ENCODE measurements around the gene WASF3.

DNA sequence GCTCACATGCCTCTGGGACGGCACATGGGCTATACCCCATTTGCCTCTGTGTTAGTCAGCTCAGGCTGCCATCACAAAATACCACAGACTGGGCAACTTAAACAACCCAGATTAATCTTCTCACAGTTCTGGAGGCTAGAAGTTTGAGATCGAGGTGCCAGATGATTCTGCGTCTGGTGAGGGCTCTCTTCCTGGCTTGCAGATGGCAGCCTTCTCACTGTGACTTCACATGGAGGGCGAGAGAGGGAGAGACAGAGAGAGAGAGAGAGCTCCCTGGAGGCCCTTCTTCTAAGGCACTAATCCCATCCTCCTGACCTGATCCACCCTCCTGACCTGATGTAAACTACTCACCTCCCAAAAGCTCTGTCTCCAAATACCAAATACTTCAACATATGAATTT lies 148.1 kb downstream of the WASF3 start:
- TF ChIP-seq, protein P1, sequence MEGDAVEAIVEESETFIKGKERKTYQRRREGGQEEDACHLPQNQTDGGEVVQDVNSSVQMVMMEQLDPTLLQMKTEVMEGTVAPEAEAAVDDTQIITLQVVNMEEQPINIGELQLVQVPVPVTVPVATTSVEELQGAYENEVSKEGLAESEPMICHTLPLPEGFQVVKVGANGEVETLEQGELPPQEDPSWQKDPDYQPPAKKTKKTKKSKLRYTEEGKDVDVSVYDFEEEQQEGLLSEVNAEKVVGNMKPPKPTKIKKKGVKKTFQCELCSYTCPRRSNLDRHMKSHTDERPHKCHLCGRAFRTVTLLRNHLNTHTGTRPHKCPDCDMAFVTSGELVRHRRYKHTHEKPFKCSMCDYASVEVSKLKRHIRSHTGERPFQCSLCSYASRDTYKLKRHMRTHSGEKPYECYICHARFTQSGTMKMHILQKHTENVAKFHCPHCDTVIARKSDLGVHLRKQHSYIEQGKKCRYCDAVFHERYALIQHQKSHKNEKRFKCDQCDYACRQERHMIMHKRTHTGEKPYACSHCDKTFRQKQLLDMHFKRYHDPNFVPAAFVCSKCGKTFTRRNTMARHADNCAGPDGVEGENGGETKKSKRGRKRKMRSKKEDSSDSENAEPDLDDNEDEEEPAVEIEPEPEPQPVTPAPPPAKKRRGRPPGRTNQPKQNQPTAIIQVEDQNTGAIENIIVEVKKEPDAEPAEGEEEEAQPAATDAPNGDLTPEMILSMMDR (IDR thresholded peaks at IDR 0.05; ENCODE audit: low read length), result no peak
- TF ChIP-seq EZH2 (IDR thresholded peaks at IDR 0.05; ENCODE audit: borderline replicate concordance, low read length), result no peak
